HEK293 (cell line): ENCODE data around the gene MIA2.
A peak's percentile ranks its signal among the peaks of the same experiment; 100 is the strongest.

ENCODE experiments used
- CTCF ChIA-PET: fragments of 350-600 bp; formaldehyde crosslinking; extraction: SDS; loops from one replicate; lab custom pipeline; 2021; ENCODE audit warnings: antibody characterized with exemption; lab: Yijun Ruan, JAX
- POLR2A ChIA-PET: fragments of 300-600 bp; formaldehyde crosslinking; extraction: SDS; loops from one replicate; lab custom pipeline; 2020; ENCODE audit warnings: antibody characterized with exemption, inconsistent platforms; lab: Yijun Ruan, JAX
- H3K27ac ChIP-seq: fragments of 200-500 bp; sonication (Bioruptor generic); 2 replicates; pipeline ENCODE4 v1.5.1; 2014; ENCODE audit warnings: low read depth, low read length, control low read depth, inconsistent platforms; ENCODE audit errors: extremely low read depth
- H3K36me3 ChIP-seq, 2 experiments: fragments of 200-500 bp in 1 of 2; sonication (Bioruptor generic) in 1 of 2; 1 replicate in 1 of 2; 2 replicates in 1 of 2; pipeline ENCODE4 v1.5.1; 2014 to 2017; ENCODE audit warnings: inconsistent platforms in 2 of 2, low read length in 2 of 2; ENCODE audit not compliant: control insufficient read depth in 2 of 2, insufficient read depth in 1 of 2
- H3K4me1 ChIP-seq: fragments of 200-500 bp; sonication (Bioruptor generic); 2 replicates; pipeline ENCODE4 v1.5.1; 2014; ENCODE audit warnings: mild to moderate bottlenecking, low read length, inconsistent platforms; ENCODE audit not compliant: control insufficient read depth, insufficient read depth
- H3K4me3 ChIP-seq: 2 replicates; pipeline ENCODE4 v1.5.1; 2011; ENCODE audit warnings: low read depth, mild to moderate bottlenecking, control low read depth, low read length, moderate library complexity
- H3K9me3 ChIP-seq: fragments of 200-500 bp; sonication (Bioruptor generic); 2 replicates; pipeline ENCODE4 v1.5.1; 2014; ENCODE audit warnings: low read depth, low read length, inconsistent platforms; ENCODE audit not compliant: control insufficient read depth, insufficient read depth
- AEBP2 ChIP-seq: fragments of 450-650 bp; formaldehyde crosslinking; IDR thresholded peaks from 2 replicates; pipeline ENCODE4 v1.5.1; 2016; ENCODE audit warnings: missing biosample characterization, missing genetic modification characterization, borderline replicate concordance
- BCL11B ChIP-seq: fragments of 450-650 bp; formaldehyde crosslinking; IDR thresholded peaks from 2 replicates; pipeline ENCODE4 v1.5.1; 2016; ENCODE audit warnings: low read depth, missing biosample characterization, missing genetic modification characterization
- HOXD13 ChIP-seq: sonication (generic); formaldehyde crosslinking; IDR thresholded peaks from 2 replicates; pipeline ENCODE4 v1.8.0; 2022; ENCODE audit warnings: missing genetic modification reagents, borderline replicate concordance
- PATZ1 ChIP-seq: fragments of 450-650 bp; formaldehyde crosslinking; IDR thresholded peaks from 2 replicates; pipeline ENCODE4 v1.5.1; 2016; ENCODE audit warnings: missing biosample characterization, missing genetic modification characterization
- PBX3 ChIP-seq: sonication (generic); formaldehyde crosslinking; IDR thresholded peaks from 2 replicates; pipeline ENCODE4 v1.8.1; 2022; ENCODE audit warnings: mild to moderate bottlenecking, moderate library complexity, missing genetic modification reagents
- PRDM1 ChIP-seq: fragments of 450-650 bp; formaldehyde crosslinking; IDR thresholded peaks from 2 replicates; pipeline ENCODE4; 2016; ENCODE audit warnings: missing biosample characterization, missing genetic modification characterization
- REST ChIP-seq: fragments of 450-650 bp; formaldehyde crosslinking; IDR thresholded peaks from 2 replicates; pipeline ENCODE4 v1.5.1; 2016; ENCODE audit warnings: missing biosample characterization, missing genetic modification characterization
- SP2 ChIP-seq: fragments of 450-650 bp; formaldehyde crosslinking; IDR thresholded peaks from 2 replicates; pipeline ENCODE4 v1.5.1; 2016; ENCODE audit warnings: missing biosample characterization, missing genetic modification characterization
- YY2 ChIP-seq: fragments of 450-650 bp; formaldehyde crosslinking; IDR thresholded peaks from 2 replicates; pipeline ENCODE4 v1.5.1; 2016; ENCODE audit warnings: missing biosample characterization, missing genetic modification characterization
- ZFP3 ChIP-seq: fragments of 450-650 bp; formaldehyde crosslinking; IDR thresholded peaks from 2 replicates; pipeline ENCODE4 v1.5.1; 2016; ENCODE audit warnings: low read depth, missing biosample characterization, missing genetic modification characterization
- ZNF10 ChIP-seq: fragments of 450-650 bp; formaldehyde crosslinking; IDR thresholded peaks from 2 replicates; pipeline ENCODE4 v1.5.1; 2017; ENCODE audit warnings: missing biosample characterization, missing genetic modification characterization
- ZNF157 ChIP-seq: fragments of 450-650 bp; formaldehyde crosslinking; IDR thresholded peaks from 2 replicates; pipeline ENCODE4 v1.5.1; 2016; ENCODE audit warnings: missing biosample characterization, missing genetic modification characterization
- ZNF302 ChIP-seq: fragments of 450-650 bp; formaldehyde crosslinking; IDR thresholded peaks from 2 replicates; pipeline ENCODE4 v1.5.1; 2016; ENCODE audit warnings: missing biosample characterization, missing genetic modification characterization, low read depth
- ZNF341 ChIP-seq: fragments of 450-650 bp; formaldehyde crosslinking; IDR thresholded peaks from 2 replicates; pipeline ENCODE4; 2016; ENCODE audit warnings: low read depth, missing biosample characterization, missing genetic modification characterization
- ZNF362 ChIP-seq: fragments of 450-650 bp; formaldehyde crosslinking; IDR thresholded peaks from 2 replicates; pipeline ENCODE4 v1.5.1; 2016; ENCODE audit warnings: missing biosample characterization, missing genetic modification characterization
- ZNF426 ChIP-seq: fragments of 450-650 bp; formaldehyde crosslinking; IDR thresholded peaks from 2 replicates; pipeline ENCODE4 v1.5.1; 2017; ENCODE audit warnings: missing biosample characterization, missing genetic modification characterization, mild to moderate bottlenecking, inconsistent platforms, moderate library complexity
- ZNF501 ChIP-seq: fragments of 450-650 bp; formaldehyde crosslinking; IDR thresholded peaks from 2 replicates; pipeline ENCODE4 v1.5.1; 2016; ENCODE audit warnings: missing biosample characterization, missing genetic modification characterization
- ZNF530 ChIP-seq: fragments of 450-650 bp; formaldehyde crosslinking; IDR thresholded peaks from 2 replicates; pipeline ENCODE4 v1.5.1; 2016; ENCODE audit warnings: low read depth, missing biosample characterization, missing genetic modification characterization
- ZNF548 ChIP-seq: fragments of 450-650 bp; formaldehyde crosslinking; IDR thresholded peaks from 2 replicates; pipeline ENCODE4 v1.5.1; 2016; ENCODE audit warnings: missing biosample characterization, missing genetic modification characterization
- ZNF596 ChIP-seq: fragments of 450-650 bp; IDR thresholded peaks from 2 replicates; pipeline ENCODE4 v1.5.0; 2018; ENCODE audit warnings: missing biosample characterization, mild to moderate bottlenecking, missing genetic modification characterization, moderate library complexity
- ZNF777 ChIP-seq: fragments of 450-650 bp; formaldehyde crosslinking; IDR thresholded peaks from 2 replicates; pipeline ENCODE4 v1.5.1; 2017; ENCODE audit warnings: missing biosample characterization, missing genetic modification characterization, borderline replicate concordance
- TF ChIP-seq, protein P1 (sequence below): fragments of 450-650 bp; formaldehyde crosslinking; IDR thresholded peaks from 2 replicates; pipeline ENCODE4 v1.5.1; 2017; ENCODE audit warnings: missing biosample characterization, missing genetic modification characterization
- TF ChIP-seq, protein P2 (sequence below): fragments of 450-650 bp; formaldehyde crosslinking; IDR thresholded peaks from 2 replicates; pipeline ENCODE4 v1.5.1; 2017; ENCODE audit warnings: missing biosample characterization, missing genetic modification characterization

Gene MIA2

GRCh38 chr14:39266871-39267607 lies 33.3 kb downstream of the MIA2 start:
- POLR2A ChIA-PET: interaction anchor here (0.5 to 3.7 kb wide), 12 partner anchors 26 to 166 kb away, joined by 3 to 32 read pairs (median 4); partner anchors contain the start of genes GEMIN2, PNN, SEC23A and TRAPPC6B
- no peaks in the 10 kb centered on the region for H3K36me3 ChIP-seq
- TF ChIP-seq SP2 (no peak; the same call in 1 of the 2 replicates), ZNF341 (tag by site-specific recombination) (peak; percentile 78), ZNF426 (tag by site-specific recombination) (no peak), ZNF596 (no peak), PBX3 (0 out of 2 replicates have a peak, but pooled peaks have one; percentile 57), AEBP2 (tag by site-specific recombination) (no peak), ZNF501 (tag by site-specific recombination) (peak; percentile 76), ZNF530 (tag by site-specific recombination) (no peak), REST (tag by site-specific recombination) (peak; percentile 40; the same call in 1 of the 2 replicates), PRDM1 (tag by site-specific recombination) (no peak), ZNF548 (no peak), ZNF10 (tag by site-specific recombination) (no peak), ZNF157 (tag by site-specific recombination) (no peak), ZFP3 (tag by site-specific recombination) (no peak), BCL11B (tag by site-specific recombination) (no peak), ZNF362 (tag by site-specific recombination) (no peak), YY2 (tag by site-specific recombination) (no peak), PATZ1 (tag by site-specific recombination) (peak; percentile 35), ZNF302 (tag by site-specific recombination) (no peak), HOXD13 (no peak; the same call in 1 of the 2 replicates), ZNF777 (tag by site-specific recombination) (no peak)
- TF ChIP-seq, protein P1, sequence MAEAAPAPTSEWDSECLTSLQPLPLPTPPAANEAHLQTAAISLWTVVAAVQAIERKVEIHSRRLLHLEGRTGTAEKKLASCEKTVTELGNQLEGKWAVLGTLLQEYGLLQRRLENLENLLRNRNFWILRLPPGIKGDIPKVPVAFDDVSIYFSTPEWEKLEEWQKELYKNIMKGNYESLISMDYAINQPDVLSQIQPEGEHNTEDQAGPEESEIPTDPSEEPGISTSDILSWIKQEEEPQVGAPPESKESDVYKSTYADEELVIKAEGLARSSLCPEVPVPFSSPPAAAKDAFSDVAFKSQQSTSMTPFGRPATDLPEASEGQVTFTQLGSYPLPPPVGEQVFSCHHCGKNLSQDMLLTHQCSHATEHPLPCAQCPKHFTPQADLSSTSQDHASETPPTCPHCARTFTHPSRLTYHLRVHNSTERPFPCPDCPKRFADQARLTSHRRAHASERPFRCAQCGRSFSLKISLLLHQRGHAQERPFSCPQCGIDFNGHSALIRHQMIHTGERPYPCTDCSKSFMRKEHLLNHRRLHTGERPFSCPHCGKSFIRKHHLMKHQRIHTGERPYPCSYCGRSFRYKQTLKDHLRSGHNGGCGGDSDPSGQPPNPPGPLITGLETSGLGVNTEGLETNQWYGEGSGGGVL (tag by site-specific recombination): 0 out of 2 replicates have a peak, but pooled peaks have one; percentile 6
- TF ChIP-seq, protein P2, sequence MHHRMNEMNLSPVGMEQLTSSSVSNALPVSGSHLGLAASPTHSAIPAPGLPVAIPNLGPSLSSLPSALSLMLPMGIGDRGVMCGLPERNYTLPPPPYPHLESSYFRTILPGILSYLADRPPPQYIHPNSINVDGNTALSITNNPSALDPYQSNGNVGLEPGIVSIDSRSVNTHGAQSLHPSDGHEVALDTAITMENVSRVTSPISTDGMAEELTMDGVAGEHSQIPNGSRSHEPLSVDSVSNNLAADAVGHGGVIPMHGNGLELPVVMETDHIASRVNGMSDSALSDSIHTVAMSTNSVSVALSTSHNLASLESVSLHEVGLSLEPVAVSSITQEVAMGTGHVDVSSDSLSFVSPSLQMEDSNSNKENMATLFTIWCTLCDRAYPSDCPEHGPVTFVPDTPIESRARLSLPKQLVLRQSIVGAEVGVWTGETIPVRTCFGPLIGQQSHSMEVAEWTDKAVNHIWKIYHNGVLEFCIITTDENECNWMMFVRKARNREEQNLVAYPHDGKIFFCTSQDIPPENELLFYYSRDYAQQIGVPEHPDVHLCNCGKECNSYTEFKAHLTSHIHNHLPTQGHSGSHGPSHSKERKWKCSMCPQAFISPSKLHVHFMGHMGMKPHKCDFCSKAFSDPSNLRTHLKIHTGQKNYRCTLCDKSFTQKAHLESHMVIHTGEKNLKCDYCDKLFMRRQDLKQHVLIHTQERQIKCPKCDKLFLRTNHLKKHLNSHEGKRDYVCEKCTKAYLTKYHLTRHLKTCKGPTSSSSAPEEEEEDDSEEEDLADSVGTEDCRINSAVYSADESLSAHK (tag by site-specific recombination): no peak

More at GRCh38 chr14:39266871-39267607, 33.3 kb downstream of the MIA2 start:
- Histone ChIP-seq H3K4me1 (peaks cover 5% of the 10 kb centered on the region; the same call in 1 of the 2 replicates), H3K4me3 (peak overlapping the region; percentile 61), H3K9me3 (no peaks in the 10 kb centered on the region), H3K27ac (peak overlapping the region; percentile 99)
- CTCF ChIA-PET: no interaction called here
